ENCODE measurements around the gene CCR5AS.

The CCR5AS gene

DNA sequence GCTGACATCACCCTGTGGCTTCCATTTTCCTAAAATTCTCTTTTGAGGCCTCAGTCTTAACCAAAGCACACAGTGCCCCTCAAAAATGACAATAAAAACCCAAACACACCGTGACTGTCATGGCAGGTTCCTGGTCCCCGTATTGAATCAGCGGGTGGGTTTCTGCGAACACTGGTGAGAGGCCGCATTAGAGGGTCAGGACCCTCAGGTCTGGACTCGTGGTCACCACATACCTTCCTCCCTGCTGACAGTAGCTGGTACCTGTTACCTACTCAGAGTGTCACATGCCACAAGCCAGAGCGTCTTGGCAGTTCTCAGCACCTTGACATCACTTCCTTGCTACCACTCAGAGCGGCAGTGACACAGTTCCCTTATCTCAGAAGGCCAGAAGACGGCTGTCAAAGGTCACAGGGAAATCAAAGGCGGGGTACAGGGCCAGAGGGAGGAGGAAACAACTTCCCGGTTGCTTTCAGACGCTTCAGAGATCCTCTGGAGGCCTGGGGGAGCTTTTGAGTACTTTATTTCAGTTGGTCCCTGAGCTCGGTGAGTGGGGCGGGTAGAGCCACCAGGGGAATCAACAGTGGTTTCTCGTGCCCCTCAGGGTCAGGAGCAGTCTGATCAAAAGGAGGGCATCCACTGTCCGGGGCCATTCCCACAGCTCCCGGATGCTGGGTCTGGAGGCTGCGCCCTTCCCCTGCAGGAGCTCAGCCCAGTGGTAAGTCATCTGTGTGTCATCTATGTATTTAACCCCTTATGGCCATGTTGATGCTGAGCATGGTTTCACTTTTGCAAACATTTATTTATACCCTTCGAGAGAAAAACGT lies at the start of gene CCR5AS, which contains the start of gene CCRL2:
Gene CCR5AS (minus strand): TSS at position 279 of the 824 bp plus-strand sequence.
Gene CCRL2 (plus strand): TSS at position 472 of the 824 bp plus-strand sequence. CDS start 821 bp downstream, outside the sequence.
- no peak for DNase-seq (ENCODE audit: low spot score)
- 64% methylated on average over 20 of the region's 20 CpGs for WGBS
- Histone ChIP-seq H3K4me1 (replicated peaks) (peaks cover 2% of the 10 kb centered on the region), H3K4me3 (no peak within 1 kb of the TSS), H3K9me3 (no peaks in the 10 kb centered on the region), H3K27ac (peak within 1 kb of the TSS in 1 of 2 donors; percentile 61), H3K27me3 (replicated peaks; ENCODE audit: insufficient read depth) (no peaks in the 10 kb centered on the region), H3K36me3 (no peaks in the 10 kb centered on the region)
- intact Hi-C loops (cut with DNase I): no loop called here
- TF ChIP-seq POLR2A (IDR thresholded peaks at IDR 0.05) (peak; percentile 24), POLR2AphosphoS5 (IDR thresholded peaks at IDR 0.05) (peak; percentile 35)
- TF ChIP-seq, protein P1, sequence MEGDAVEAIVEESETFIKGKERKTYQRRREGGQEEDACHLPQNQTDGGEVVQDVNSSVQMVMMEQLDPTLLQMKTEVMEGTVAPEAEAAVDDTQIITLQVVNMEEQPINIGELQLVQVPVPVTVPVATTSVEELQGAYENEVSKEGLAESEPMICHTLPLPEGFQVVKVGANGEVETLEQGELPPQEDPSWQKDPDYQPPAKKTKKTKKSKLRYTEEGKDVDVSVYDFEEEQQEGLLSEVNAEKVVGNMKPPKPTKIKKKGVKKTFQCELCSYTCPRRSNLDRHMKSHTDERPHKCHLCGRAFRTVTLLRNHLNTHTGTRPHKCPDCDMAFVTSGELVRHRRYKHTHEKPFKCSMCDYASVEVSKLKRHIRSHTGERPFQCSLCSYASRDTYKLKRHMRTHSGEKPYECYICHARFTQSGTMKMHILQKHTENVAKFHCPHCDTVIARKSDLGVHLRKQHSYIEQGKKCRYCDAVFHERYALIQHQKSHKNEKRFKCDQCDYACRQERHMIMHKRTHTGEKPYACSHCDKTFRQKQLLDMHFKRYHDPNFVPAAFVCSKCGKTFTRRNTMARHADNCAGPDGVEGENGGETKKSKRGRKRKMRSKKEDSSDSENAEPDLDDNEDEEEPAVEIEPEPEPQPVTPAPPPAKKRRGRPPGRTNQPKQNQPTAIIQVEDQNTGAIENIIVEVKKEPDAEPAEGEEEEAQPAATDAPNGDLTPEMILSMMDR (IDR thresholded peaks at IDR 0.05): no peak

DNA sequence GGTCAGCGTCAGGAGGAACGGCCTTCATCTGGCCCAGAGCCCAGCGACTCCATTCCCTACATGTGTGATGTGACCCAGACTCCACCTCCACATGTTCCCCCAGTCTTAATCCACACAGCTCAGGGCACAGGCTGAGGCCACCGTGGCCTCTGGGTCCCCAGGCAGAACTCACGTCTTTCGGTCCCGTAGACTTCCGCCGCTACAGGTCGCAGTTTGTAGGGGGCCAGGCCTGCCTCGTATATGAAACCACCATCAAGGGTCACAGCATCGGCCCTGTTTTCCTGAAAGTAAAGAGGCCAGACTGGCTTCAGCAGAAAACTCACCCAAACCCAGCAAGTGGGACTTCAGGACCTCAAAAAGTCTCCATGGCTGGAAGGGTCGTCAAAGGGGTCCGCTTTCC lies 49.3 kb upstream of the CCR5AS start:
- H3K4me1 ChIP-seq (replicated peaks): no peaks in the 10 kb centered on the region
- H3K27me3 ChIP-seq (replicated peaks; ENCODE audit: insufficient read depth): no peaks in the 10 kb centered on the region
- TF ChIP-seq, protein P1 (IDR thresholded peaks at IDR 0.05): no peak
- H3K27ac ChIP-seq: no peak overlapping the region
- no peak for DNase-seq (ENCODE audit: low spot score)
- intact Hi-C loops (cut with DNase I): no loop called here
- H3K36me3 ChIP-seq: no peaks in the 10 kb centered on the region
- no peaks in the 10 kb centered on the region for H3K9me3 ChIP-seq
- WGBS: 94% methylated on average over 14 of the region's 14 CpGs
- H3K4me3 ChIP-seq: no peak overlapping the region

DNA sequence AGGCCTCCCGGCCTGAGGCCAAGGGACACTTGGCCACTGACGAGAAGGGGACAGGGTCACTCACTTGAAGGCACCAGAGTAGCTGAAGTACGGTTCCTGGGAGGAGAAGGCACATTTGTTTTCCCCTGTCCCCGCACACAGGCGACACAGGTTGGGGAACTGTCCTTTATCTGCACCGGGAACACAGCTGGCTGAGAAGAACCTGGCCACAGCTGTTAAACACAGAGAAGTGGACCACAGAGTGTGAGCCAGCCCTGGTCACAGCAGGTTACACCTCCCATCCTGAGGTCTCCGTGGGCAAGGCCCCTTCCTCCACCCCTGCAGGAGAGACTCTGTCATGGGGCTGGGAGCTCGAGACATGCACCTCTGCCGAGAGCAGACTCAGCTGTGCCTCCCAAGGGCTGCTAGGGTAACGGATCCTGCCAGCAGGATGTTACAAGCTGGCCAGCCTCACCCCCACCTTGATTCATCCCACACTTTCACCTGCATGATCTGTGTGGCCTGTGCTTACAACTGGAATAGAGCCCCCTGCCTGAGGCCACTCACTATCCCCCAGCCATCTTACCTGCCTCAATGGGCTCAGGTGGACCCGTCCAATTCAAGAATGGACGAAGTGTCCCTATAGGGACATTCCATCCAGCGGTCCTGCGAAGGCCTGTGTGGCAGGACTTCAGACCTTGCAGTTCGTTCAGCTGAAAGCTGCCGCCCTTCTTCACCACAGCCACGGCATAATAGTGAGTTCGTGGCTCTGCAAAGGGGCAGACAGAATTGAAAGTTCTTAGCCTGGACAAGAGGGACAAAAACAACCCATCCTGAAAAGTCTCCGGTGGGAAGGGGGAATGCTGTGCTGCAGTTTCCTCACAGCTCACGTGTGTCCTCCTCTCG lies 48.6 kb upstream of the CCR5AS start:
- Histone ChIP-seq H3K9me3 (no peaks in the 10 kb centered on the region), H3K27ac (no peak overlapping the region), H3K4me3 (no peak overlapping the region), H3K36me3 (no peaks in the 10 kb centered on the region), H3K27me3 (replicated peaks; ENCODE audit: insufficient read depth) (no peaks in the 10 kb centered on the region), H3K4me1 (replicated peaks) (no peaks in the 10 kb centered on the region)
- WGBS: 91% methylated on average over 21 of the region's 21 CpGs
- TF ChIP-seq, protein P1 (IDR thresholded peaks at IDR 0.05): no peak
- TF ChIP-seq POLR2AphosphoS5 (IDR thresholded peaks at IDR 0.05) (no peak), POLR2A (IDR thresholded peaks at IDR 0.05) (no peak)
- intact Hi-C loops (cut with DNase I): no loop called here
- no peak for DNase-seq (ENCODE audit: low spot score)

DNA sequence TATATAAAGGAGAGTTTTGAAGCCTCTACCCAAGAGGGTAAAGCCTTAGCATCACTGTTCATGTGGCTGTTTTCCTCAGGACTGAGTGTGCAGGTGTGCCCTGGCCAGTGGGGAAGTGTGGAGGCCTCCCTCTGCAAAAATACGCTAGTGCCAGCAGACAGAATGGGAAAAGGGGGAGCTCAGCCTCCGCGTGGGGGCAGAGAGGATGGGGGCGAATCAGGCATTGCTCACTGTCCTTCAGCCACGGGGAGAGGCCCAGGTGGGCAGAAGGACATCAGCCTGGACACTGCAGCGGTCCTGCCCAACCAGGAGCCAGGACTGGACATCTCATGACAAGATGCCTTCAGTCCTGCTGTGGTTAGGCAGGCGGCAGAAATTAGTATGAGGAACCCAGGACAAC lies 47.7 kb upstream of the CCR5AS start:
- TF ChIP-seq, protein P1 (IDR thresholded peaks at IDR 0.05): no peak
- TF ChIP-seq POLR2A (IDR thresholded peaks at IDR 0.05): no peak
- no peak for TF ChIP-seq POLR2AphosphoS5 (IDR thresholded peaks at IDR 0.05)
- H3K27me3 ChIP-seq (replicated peaks; ENCODE audit: insufficient read depth): no peaks in the 10 kb centered on the region
- 92% methylated on average over 7 of the region's 7 CpGs for WGBS
- H3K9me3 ChIP-seq: no peaks in the 10 kb centered on the region
- no peaks in the 10 kb centered on the region for H3K4me1 ChIP-seq (replicated peaks)
- DNase-seq (ENCODE audit: low spot score): no peak
- no peak overlapping the region for H3K27ac ChIP-seq
- H3K36me3 ChIP-seq: no peaks in the 10 kb centered on the region
- intact Hi-C loops (cut with DNase I): no loop called here
- H3K4me3 ChIP-seq: no peak overlapping the region

Data from prostate gland (tissue), 2 donors.